ELF-1 (cell line): ENCODE measurements around the gene SHE.
"Not testable (repeated sequence)": the region's sequence is repeated elsewhere in the genome, so short reads cannot be mapped to it uniquely, and the experiment has no call there.

Source experiments
- DNase-seq: peaks from one replicate; pipeline ENCODE4 v3.0.0-alpha.2; 2016; ENCODE audit warnings: low read depth, low spot score

Gene SHE

GRCh38 chr1:154502066-154502743, at the start of gene SHE, which contains the start of gene TDRD10:
Gene SHE (minus strand): TSS chr1:154502412. CDS start chr1:154502026, 386 bp downstream.
Gene TDRD10 (plus strand): TSS chr1:154502219. CDS start chr1:154506904, 4,685 bp downstream.
- DNase-seq = peak; percentile 58

GRCh38 chr1:154551474-154551873, 49.3 kb upstream of the SHE start:
- DNase-seq = no peak

GRCh38 chr1:154550657-154551056, 48.4 kb upstream of the SHE start:
- DNase-seq = no peak

GRCh38 chr1:154550070-154550469, 47.9 kb upstream of the SHE start:
- DNase-seq = no peak

- no peak for DNase-seq
Observed at GRCh38 chr1:154549202-154549770, 47.1 kb upstream of the SHE start.

- no peak for DNase-seq
Observed at GRCh38 chr1:154548028-154548427, 45.8 kb upstream of the SHE start.

GRCh38 chr1:154547105-154547732, 45.0 kb upstream of the SHE start:
- no peak for DNase-seq

GRCh38 chr1:154546264-154547063, 44.3 kb upstream of the SHE start:
- peak; percentile 86 for DNase-seq

GRCh38 chr1:154541231-154541630, 39.0 kb upstream of the SHE start:
- DNase-seq = no peak

- DNase-seq = no peak
Observed at GRCh38 chr1:154539486-154540483, 37.6 kb upstream of the SHE start.

GRCh38 chr1:154536570-154536969, 34.4 kb upstream of the SHE start:
- no peak for DNase-seq

- DNase-seq = peak; percentile 69
Observed at GRCh38 chr1:154533952-154534844, 32.0 kb upstream of the SHE start.

GRCh38 chr1:154531950-154532349, 29.7 kb upstream of the SHE start:
- not testable (repeated sequence) for DNase-seq

- DNase-seq = no peak
Observed at GRCh38 chr1:154529308-154529707, 27.1 kb upstream of the SHE start.

GRCh38 chr1:154527192-154527591, 25.0 kb upstream of the SHE start:
- no peak for DNase-seq

- peak; percentile 61 for DNase-seq
Observed at GRCh38 chr1:154524881-154525280, 22.7 kb upstream of the SHE start.

GRCh38 chr1:154521695-154522094, 19.5 kb upstream of the SHE start:
- no peak for DNase-seq

- DNase-seq = no peak
Observed at GRCh38 chr1:154520333-154520732, 18.1 kb upstream of the SHE start.

GRCh38 chr1:154519591-154519991, 17.4 kb upstream of the SHE start:
- DNase-seq = peak; percentile 40

GRCh38 chr1:154517661-154518060, 15.4 kb upstream of the SHE start:
- DNase-seq = no peak
